RKO (cell line): ENCODE data around the gene UBXN10.
"Not testable (repeated sequence)": the region's sequence is repeated elsewhere in the genome, so short reads cannot be mapped to it uniquely, and the experiment has no call there.

Source experiments
- DNase-seq: peaks from one replicate; pipeline ENCODE4 v3.0.0-alpha.2; 2016; ENCODE audit warnings: low spot score

Gene UBXN10

GRCh38 chr1:20202166-20202565 lies 16.3 kb downstream of the UBXN10 start:
- no peak for DNase-seq

- DNase-seq = no peak
Observed at GRCh38 chr1:20207546-20207945, 21.6 kb downstream of the UBXN10 start.

- no peak for DNase-seq
Observed at GRCh38 chr1:20209471-20209870, 23.6 kb downstream of the UBXN10 start.

- DNase-seq = no peak
Observed at GRCh38 chr1:20210736-20211460, 25.0 kb downstream of the UBXN10 start.

GRCh38 chr1:20211511-20211931 lies 25.6 kb downstream of the UBXN10 start:
- DNase-seq = no peak

GRCh38 chr1:20212085-20212684 lies 26.3 kb downstream of the UBXN10 start:
- DNase-seq = no peak

- peak; percentile 74 for DNase-seq
Observed at GRCh38 chr1:20212685-20213331, 26.9 kb downstream of the UBXN10 start.

- no peak for DNase-seq
Observed at GRCh38 chr1:20215716-20216115, 29.8 kb downstream of the UBXN10 start.

GRCh38 chr1:20216574-20216973 lies 30.7 kb downstream of the UBXN10 start:
- DNase-seq = peak; percentile 51

- not testable (repeated sequence) for DNase-seq
Observed at GRCh38 chr1:20219053-20219452, 33.2 kb downstream of the UBXN10 start.

- DNase-seq = no peak
Observed at GRCh38 chr1:20220036-20220435, 34.1 kb downstream of the UBXN10 start.

GRCh38 chr1:20223106-20223505 lies 37.2 kb downstream of the UBXN10 start:
- DNase-seq = no peak

- DNase-seq = no peak
Observed at GRCh38 chr1:20223551-20224419, 37.9 kb downstream of the UBXN10 start.

- DNase-seq = no peak
Observed at GRCh38 chr1:20224546-20224945, 38.6 kb downstream of the UBXN10 start.

GRCh38 chr1:20227704-20228103 lies 41.8 kb downstream of the UBXN10 start:
- no peak for DNase-seq

GRCh38 chr1:20228314-20228825 lies 42.5 kb downstream of the UBXN10 start:
- no peak for DNase-seq

GRCh38 chr1:20229171-20229570 lies 43.3 kb downstream of the UBXN10 start:
- DNase-seq = no peak

GRCh38 chr1:20232564-20232963 lies 46.7 kb downstream of the UBXN10 start:
- not testable (repeated sequence) for DNase-seq

- DNase-seq = peak; percentile 51
Observed at GRCh38 chr1:20233394-20233793, 47.5 kb downstream of the UBXN10 start.

GRCh38 chr1:20233866-20234265 lies 48.0 kb downstream of the UBXN10 start:
- no peak for DNase-seq

GRCh38 chr1:20234788-20235535 lies 49.1 kb downstream of the UBXN10 start:
- DNase-seq = no peak
